Lung (tissue), 12 donors: ENCODE results near the gene EPHA4. TPM values are rescaled to one million over a fixed set of nuclear protein-coding genes. Genes with fewer than 3 reads are reported as not detected.

ENCODE experiments used
- ATAC-seq: fragments of 200-7000 bp; cut with Tn5 transposase; one replicate; pipeline ENCODE4 v1.9.1; 2020; ENCODE audit warnings: moderate number of reproducible peaks; ENCODE audit not compliant: insufficient read depth, low FRiP score
- DNase-seq, 3 donors: peaks; one replicate each; pipeline ENCODE4 v3.0.0-alpha.2; 2013 to 2017
- H3K27ac ChIP-seq, 2 donors: one replicate each; pipeline ENCODE4 v1.5.1; 2013; ENCODE audit warnings: mild to moderate bottlenecking in 2 of 2, moderate library complexity in 2 of 2, control low read depth in 1 of 2, inconsistent platforms in 1 of 2, low read depth in 1 of 2, low read length in 1 of 2
- H3K27me3 ChIP-seq, 3 donors: one replicate each; pipeline ENCODE4 v1.5.1; 2013; ENCODE audit warnings: low read length in 2 of 3; ENCODE audit not compliant: control insufficient read depth in 3 of 3, insufficient read depth in 3 of 3
- H3K36me3 ChIP-seq, 4 donors: one replicate each; pipeline ENCODE4 v1.5.1; 2013; ENCODE audit warnings: low read length in 4 of 4, mild to moderate bottlenecking in 1 of 4, moderate library complexity in 1 of 4; ENCODE audit not compliant: control insufficient read depth in 4 of 4, insufficient read depth in 4 of 4
- H3K4me1 ChIP-seq, 5 donors: one replicate each; pipeline ENCODE4 v1.5.1; 2013; ENCODE audit warnings: low read length in 5 of 5, mild to moderate bottlenecking in 2 of 5, moderate library complexity in 1 of 5; ENCODE audit not compliant: control insufficient read depth in 5 of 5, insufficient read depth in 5 of 5
- H3K4me3 ChIP-seq: one replicate; pipeline ENCODE4 v1.5.1; 2013; ENCODE audit warnings: mild to moderate bottlenecking, control low read depth, moderate library complexity
- H3K9ac ChIP-seq, 2 donors: one replicate each; pipeline ENCODE4 v1.5.1; 2013; ENCODE audit warnings: low read length in 2 of 2, control low read depth in 1 of 2; ENCODE audit not compliant: insufficient read depth in 1 of 2
- H3K9me3 ChIP-seq, 4 donors: one replicate each; pipeline ENCODE4 v1.5.1; 2013; ENCODE audit warnings: low read length in 3 of 4, mild to moderate bottlenecking in 1 of 4, moderate library complexity in 1 of 4; ENCODE audit not compliant: control insufficient read depth in 4 of 4, insufficient read depth in 3 of 4
- WGBS, 2 donors: extraction: QIAGEN DNeasy Blood & Tissue Kit; methylation state at CpG; one replicate each; pipeline ENCODE4 v1.1.7; 2013; 5-methylcytosine and 5-hydroxymethylcytosine counted together
- polyA plus RNA-seq, 2 donors: library from polyadenylated mRNA; stranded (reverse); fragments of 200-250 nt; gene quantifications; one replicate each; pipeline ENCODE4 v1.2.1, GENCODE V29; 2013
- total RNA-seq, 2 donors: library from RNA; depleted of rRNA in 1 of 2; stranded (reverse); fragments of >200 nt in 1 of 2; gene quantifications; one replicate each; pipeline ENCODE4 v1.2.1, GENCODE V29; 2014 to 2021
- TF ChIP-seq, protein P1 (sequence below): IDR thresholded peaks from 2 replicates; pipeline ENCODE4 v1.5.1; 2012; ENCODE audit warnings: mild to moderate bottlenecking; ENCODE audit errors: control extremely low read depth, extremely low read depth
- donor health status: control.
- donor health status: control.
- donor health status: Bipolar disorder and iron deficiency.
- donor health status: healthy.
- donor health status: DM: yes; HTN: yes; CAD: no.

EPHA4 gene
- total and polyA plus RNA-seq, 4 donors, result 2.5 to 28.8 (median 14.7) TPM

DNA sequence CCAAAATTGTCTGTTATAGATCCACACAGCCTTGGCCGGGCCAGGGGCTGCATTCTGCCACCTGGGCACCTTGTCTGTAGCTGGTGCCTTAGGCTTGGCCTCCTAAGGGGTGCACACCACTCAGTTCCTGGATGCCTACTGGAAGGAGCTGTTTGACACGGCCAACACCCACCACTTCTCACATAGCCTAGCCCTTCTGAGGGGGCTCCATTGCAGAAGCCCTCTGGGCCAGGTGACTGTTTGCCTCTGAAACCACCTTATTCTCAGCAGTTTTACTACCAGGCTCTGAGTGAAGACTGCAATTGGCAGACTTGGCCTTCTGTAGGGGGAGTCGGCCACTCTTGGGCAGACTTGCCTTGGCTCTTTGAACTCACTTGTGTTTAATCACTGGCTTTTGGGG lies 39.5 kb downstream of the EPHA4 start:
- DNase-seq, result no peak
- no peak overlapping the region for H3K27ac ChIP-seq
- TF ChIP-seq, protein P1, sequence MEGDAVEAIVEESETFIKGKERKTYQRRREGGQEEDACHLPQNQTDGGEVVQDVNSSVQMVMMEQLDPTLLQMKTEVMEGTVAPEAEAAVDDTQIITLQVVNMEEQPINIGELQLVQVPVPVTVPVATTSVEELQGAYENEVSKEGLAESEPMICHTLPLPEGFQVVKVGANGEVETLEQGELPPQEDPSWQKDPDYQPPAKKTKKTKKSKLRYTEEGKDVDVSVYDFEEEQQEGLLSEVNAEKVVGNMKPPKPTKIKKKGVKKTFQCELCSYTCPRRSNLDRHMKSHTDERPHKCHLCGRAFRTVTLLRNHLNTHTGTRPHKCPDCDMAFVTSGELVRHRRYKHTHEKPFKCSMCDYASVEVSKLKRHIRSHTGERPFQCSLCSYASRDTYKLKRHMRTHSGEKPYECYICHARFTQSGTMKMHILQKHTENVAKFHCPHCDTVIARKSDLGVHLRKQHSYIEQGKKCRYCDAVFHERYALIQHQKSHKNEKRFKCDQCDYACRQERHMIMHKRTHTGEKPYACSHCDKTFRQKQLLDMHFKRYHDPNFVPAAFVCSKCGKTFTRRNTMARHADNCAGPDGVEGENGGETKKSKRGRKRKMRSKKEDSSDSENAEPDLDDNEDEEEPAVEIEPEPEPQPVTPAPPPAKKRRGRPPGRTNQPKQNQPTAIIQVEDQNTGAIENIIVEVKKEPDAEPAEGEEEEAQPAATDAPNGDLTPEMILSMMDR, result no peak
- no peaks in the 10 kb centered on the region for H3K36me3 ChIP-seq
- H3K9ac ChIP-seq, result no peak overlapping the region
- no peaks in the 10 kb centered on the region for H3K27me3 ChIP-seq
- H3K9me3 ChIP-seq, result no peaks in the 10 kb centered on the region
- H3K4me1 ChIP-seq, result peaks cover 4 to 40% (median 15%) of the 10 kb centered on the region in 5 donors
- no peak overlapping the region for H3K4me3 ChIP-seq
- WGBS, 2 donors, result 96 to 97% methylated on average over 3 of the region's 3 CpGs
- ATAC-seq, result no peak

- H3K4me3 ChIP-seq, result no peak overlapping the region
- no peaks in the 10 kb centered on the region for H3K36me3 ChIP-seq
- H3K9me3 ChIP-seq, result no peaks in the 10 kb centered on the region
- peaks cover 6 to 47% (median 12%) of the 10 kb centered on the region in 5 donors for H3K4me1 ChIP-seq
- peak overlapping the region in 1 of 2 donors; percentile 43 for H3K9ac ChIP-seq
- DNase-seq (peak in 2 of 3 donors; percentile 34 to 46), ATAC-seq (no peak)
- TF ChIP-seq, protein P1, result no peak
- H3K27me3 ChIP-seq, result no peaks in the 10 kb centered on the region
- 53 to 73% methylated on average over 2 of the region's 2 CpGs for WGBS, 2 donors
- peak overlapping the region in 1 of 2 donors; percentile 5 for H3K27ac ChIP-seq
Observed at GRCh38 chr2:221530653-221531037, 41.5 kb downstream of the EPHA4 start.

DNA sequence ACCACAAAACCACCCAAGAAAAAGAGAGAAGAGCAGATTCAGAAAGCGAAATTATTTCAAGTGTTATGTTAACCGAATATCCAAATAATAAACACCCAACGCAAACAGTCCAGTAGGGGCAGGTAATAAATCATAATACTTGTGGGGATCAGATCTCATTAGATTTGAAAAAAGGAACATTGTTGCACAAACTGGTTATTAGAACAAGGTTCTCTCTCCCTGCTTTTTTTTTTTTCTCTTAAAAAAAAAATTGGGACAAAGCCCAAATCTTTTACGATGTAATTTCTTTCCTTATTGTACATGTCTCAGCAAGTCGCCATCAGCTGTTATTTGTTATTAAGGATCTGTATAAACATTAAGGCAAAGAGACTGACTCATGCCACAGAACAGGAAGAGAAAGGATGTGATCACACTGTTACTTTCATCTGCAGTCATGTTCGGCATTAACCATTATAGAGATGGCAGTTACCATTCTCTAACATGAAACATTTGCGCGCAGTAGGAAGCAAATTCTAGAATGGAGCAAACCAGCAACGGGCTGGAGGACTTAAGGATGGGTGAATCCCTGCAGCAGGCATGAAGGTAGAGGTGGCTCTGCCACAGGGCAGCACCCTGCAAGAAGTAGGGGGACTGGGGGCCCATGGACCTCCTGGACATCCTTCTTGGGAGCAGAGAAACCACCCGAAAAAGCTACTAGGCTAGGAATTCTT lies 42.0 kb downstream of the EPHA4 start:
- Histone ChIP-seq H3K4me1 (peaks cover 6 to 47% (median 12%) of the 10 kb centered on the region in 5 donors), H3K9ac (peak overlapping the region in 1 of 2 donors; percentile 61), H3K27me3 (no peaks in the 10 kb centered on the region), H3K27ac (peak overlapping the region; percentile 5 to 43), H3K4me3 (no peak overlapping the region), H3K9me3 (no peaks in the 10 kb centered on the region), H3K36me3 (no peaks in the 10 kb centered on the region)
- TF ChIP-seq, protein P1, result no peak
- ATAC-seq, result peak; percentile 16
- WGBS, 2 donors, result 48 to 70% methylated on average over 10 of the region's 10 CpGs
- DNase-seq, result peak in 2 of 3 donors; percentile 73 to 77
